SU-DHL-6 (cell line): ENCODE data around the gene TMEM258.

ENCODE experiments used
- EZH2phosphoT487 ChIP-seq: fragments of 200-600 bp; sonication (generic), shearing (Covaris generic); conservative IDR thresholded peaks from 2 replicates; pipeline ENCODE4 v1.6.1; 2018; ENCODE audit warnings: mild to moderate bottlenecking, antibody characterized with exemption, low read length, moderate library complexity, mixed read lengths
- TF ChIP-seq, protein P1 (sequence below): fragments of 200-600 bp; sonication (generic); IDR thresholded peaks from one replicate; pipeline ENCODE4 v1.5.1; 2017; ENCODE audit warnings: antibody characterized with exemption, mild to moderate bottlenecking, low read length, moderate library complexity; ENCODE audit not compliant: insufficient read depth, poor library complexity, severe bottlenecking

DNA sequence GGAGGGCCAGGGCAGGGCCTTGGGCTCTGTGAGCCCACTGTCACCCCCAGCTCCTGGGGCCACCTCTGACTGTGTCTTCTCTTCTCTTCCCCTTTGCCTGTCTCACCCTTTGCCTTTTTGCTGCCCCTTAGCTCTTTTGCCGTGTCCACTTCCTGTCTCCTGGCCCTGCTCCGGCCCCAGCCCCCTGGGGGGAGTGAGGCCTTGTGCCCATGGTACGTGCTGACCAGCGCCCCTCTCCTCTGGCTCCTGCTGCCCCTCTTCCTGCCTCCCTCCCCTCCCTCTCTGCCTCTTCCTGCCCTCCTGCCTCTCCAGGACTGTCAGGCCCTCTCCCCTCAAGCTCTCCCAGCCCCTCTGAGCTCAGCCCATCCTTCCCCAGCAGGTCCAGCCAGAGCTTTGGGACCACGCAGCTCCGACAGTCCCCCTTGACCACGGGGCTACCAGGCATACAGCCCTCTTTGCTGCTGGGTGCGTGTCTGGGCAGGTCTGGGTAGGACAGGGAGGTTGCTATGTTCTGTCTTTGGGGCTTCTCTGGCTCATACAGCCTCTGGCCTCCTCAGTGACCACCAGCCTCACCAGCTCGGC lies 11.7 kb downstream of the TMEM258 start:
- TF ChIP-seq, protein P1, sequence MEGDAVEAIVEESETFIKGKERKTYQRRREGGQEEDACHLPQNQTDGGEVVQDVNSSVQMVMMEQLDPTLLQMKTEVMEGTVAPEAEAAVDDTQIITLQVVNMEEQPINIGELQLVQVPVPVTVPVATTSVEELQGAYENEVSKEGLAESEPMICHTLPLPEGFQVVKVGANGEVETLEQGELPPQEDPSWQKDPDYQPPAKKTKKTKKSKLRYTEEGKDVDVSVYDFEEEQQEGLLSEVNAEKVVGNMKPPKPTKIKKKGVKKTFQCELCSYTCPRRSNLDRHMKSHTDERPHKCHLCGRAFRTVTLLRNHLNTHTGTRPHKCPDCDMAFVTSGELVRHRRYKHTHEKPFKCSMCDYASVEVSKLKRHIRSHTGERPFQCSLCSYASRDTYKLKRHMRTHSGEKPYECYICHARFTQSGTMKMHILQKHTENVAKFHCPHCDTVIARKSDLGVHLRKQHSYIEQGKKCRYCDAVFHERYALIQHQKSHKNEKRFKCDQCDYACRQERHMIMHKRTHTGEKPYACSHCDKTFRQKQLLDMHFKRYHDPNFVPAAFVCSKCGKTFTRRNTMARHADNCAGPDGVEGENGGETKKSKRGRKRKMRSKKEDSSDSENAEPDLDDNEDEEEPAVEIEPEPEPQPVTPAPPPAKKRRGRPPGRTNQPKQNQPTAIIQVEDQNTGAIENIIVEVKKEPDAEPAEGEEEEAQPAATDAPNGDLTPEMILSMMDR = no peak
- TF ChIP-seq EZH2phosphoT487 = no peak
